NCI-H510A (cell line): ENCODE results near the gene ST7.

Source experiments
- DNase-seq: peaks from one replicate; lab custom pipeline; 2025; lab: John Stamatoyannopoulos, UW

The ST7 gene

GRCh38 chr7:117132321-117133120, 179.2 kb downstream of the ST7 start:
- no peak for DNase-seq

GRCh38 chr7:117133125-117133524, 179.8 kb downstream of the ST7 start:
- no peak for DNase-seq

- DNase-seq = no peak
Observed at GRCh38 chr7:117134411-117134810, 181.1 kb downstream of the ST7 start.

DNA sequence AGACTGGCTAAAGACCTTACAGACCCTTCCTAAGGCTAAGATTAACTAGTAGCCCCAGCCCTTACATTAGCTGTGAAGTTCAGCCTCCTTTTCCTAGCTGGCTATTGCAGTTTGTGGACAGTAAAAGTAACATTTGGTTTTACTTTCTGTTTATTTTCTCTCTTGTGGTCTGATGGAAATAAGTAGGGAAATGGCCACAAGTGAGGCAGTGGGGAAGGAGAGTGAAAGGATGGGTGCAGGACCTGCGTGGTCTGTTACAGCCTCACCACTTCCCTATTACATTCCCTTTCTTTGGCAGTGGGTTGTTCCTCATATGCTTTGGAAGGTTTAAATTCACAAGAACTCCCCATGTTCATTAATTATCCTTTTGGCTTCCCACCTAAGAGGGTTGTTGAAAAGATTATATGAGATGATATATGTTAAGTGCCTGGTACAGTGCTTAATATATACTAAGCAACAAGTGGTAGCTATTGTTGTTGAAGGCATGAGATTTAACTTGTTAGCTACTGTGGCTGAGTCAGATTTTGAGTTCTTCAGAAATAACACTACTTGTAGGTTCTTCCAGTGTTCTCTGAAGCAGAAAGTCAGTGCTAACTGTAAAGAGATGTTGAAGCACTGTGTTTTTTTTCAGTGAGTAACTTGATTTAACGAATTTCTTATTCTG, 181.7 kb downstream of the ST7 start:
- no peak for DNase-seq

DNA sequence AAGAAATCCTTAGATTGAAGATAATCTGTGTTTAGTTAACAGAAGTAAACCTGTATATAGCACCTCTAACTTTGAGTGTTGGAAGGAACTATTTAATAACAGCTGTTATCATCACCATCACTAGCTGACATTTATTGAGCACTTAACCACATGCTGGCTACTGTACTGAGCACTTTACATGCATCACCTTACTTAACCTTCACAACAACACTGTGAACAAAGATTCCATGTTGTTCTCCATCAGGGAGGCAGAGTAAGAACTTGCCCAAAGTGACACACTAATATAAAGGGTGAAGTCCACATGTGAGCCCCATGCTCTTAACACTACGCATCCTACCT, 182.2 kb downstream of the ST7 start:
- no peak for DNase-seq

- DNase-seq = no peak
Observed at GRCh38 chr7:117137868-117138267, 184.6 kb downstream of the ST7 start.

DNA sequence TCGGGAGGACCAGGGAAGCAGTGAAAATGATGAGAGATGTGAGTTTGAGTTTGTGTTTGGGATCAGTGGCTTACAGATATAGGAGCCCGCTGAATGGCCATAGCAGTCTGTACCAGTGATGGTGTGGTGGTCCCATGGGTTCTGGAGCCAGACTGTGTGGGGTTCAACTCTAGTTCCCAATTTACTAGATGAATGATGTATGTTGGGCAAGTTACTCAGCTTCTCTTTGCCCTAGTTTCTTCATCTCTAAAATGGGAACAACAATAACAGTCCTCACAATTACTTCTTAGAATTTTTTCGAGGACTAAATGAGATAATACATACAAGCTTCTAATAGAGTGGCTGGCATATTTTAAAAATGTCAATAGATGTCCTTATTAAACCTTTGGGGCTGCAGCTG, 185.2 kb downstream of the ST7 start:
- DNase-seq = no peak

DNA sequence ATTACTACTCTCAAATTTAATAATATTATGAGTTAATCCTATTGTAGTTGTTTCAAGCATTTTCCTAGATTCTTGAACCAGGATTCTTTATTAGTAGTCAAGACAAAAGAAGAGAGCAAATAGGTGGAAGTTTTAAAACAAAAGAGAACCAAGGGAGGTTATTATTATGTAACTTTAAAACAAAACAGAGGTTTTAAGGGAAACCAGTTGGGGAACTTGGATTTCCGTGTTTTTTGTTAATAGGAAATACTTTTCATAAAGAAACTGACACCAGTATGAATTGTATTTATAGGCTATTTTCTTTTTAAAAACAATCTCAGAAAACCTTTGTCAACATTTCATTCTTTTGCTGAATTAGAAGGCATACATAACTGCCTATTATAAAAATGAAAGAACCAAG, 185.7 kb downstream of the ST7 start:
- DNase-seq = no peak

DNA sequence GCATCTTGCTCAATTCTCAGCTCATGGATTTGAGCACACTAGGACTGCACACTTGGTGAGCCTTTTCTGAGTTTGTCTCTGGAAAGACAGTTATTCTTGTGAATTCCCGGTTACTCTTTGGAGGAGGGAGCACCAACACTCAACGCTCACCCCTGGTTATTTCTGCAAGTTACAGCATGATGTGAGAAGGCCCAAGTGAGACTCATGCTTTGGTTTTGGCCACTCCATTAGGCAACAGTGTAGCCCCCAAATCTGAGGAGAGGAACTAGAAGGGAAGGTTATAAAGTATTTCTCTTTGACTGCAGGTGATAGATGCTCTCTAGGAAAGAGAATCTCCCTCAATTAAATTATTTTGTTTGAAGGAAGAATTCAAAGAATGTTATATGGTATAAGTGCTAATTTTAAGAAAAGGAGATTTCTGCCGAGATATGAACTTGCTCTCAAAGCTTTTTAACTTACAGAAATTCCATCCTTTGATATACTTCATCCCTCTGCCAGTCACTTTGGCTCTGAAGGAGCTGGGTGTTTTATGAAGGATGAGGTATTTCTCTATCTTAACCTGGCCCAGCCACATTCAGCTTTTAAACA, 186.2 kb downstream of the ST7 start:
- DNase-seq = no peak

DNA sequence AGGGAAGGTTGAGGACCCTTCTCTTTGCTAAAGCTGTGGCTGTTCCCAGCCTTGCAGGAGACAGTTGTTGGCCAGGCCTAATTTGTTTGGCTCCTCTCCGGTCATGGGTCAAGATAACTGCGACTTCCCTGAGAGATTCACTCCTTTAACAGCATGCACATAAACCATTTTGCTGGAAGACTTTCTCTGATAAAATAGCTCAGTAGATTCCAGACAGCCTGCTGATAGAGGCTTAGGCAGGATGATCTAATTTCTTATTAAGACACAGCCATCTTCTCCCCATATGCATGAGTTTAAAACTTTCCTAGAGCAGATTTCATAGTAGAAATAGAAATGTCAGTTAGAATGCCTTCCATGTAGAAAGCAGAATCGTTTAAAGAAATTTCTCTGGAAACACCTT, 187.6 kb downstream of the ST7 start:
- no peak for DNase-seq

- no peak for DNase-seq
Observed at GRCh38 chr7:117143066-117143465, 189.8 kb downstream of the ST7 start.

DNA sequence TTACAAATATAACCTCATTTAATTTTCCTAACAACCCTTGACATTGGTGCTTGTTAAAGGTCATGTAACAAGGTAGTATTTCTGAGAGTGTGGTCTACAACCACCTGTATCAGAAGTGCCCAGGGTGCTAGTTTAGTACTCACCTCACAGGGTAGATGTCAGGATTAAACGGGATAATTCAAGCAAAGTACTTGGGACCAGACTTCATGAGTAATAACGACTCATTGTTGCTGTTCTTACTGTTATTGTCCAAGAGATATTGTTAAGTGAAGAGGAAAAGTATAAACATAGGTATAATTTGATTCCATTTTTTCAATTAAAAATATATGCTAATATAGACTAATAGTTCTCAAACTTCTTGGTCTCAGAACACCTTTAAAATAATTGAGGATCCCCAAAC, 190.3 kb downstream of the ST7 start:
- no peak for DNase-seq

DNA sequence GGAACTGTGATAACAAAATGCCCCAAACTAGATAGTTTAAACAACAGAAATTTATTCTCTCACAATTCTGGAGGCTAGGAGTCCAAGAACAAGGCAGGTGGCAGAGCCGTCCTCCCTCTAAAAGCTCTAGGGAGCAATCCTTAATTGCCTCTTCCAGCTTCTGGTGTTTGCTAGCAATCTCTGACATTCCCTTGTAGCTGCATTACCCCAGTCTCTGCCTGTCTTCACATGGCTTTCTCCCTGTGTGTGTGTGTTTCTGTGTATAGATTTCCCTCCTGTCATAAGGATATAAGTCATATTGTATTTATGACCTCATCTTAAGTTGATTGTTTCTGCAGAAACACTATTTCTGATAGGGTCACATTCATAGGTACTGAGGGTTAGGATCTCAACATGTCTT, 192.0 kb downstream of the ST7 start:
- DNase-seq = no peak

GRCh38 chr7:117146059-117146458, 192.8 kb downstream of the ST7 start:
- no peak for DNase-seq

GRCh38 chr7:117146511-117146910, 193.2 kb downstream of the ST7 start:
- no peak for DNase-seq

DNA sequence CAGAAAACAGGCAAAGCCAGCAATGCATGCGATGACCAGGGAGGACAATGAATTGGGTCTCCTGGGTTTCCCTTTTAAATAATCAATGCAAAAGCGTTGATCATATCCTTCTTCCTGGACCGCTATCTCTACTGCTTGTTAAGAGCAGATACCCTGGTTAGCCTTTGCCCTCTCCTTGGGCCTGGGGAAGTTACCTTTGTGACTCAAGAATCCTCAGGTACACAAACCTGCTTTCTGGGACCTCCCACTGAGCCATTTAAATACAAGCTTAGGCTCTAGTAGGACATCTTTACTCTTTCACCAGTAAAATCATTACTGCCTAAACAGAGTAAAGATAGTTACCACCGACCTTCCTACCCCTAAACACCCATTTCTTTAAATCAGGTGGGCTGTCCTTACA, 195.7 kb downstream of the ST7 start:
- DNase-seq = no peak

GRCh38 chr7:117149692-117150091, 196.4 kb downstream of the ST7 start:
- DNase-seq = no peak

DNA sequence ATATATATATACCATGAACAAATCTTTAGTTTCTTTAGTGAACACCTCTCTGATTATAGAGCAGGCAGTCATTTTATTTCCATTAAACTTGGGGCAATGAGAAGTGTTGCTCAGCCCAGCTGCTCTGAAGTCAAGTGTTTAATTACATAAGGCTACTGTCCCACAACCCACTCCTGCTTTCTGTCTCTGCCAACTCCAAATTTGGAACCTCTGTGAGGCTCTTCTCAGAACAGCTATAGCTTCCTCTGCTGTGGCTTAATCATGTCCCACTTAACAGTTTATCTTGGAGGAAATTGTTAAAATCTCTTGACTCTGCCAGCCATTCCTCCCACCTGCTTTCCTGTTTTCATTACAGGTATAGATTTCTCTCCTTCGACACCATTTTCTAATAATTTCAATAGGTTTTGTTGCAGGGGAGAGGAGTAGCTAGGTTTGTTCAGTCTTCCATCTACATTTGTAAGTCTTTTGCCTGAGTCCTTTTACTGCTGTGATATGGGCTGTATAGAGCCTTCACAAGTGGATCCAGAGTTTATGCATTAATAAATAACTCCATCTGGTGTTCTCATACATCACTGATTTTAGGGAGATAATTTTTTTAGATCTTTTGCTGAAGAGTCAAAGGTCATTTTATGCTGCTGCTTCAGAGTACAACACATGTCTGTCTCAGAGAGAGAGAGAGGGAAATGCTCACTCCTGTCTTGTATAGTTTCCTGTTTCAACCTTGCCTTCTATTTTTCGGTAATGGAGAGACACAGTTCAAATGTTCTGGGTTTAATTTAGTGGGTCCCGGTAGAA, 199.1 kb downstream of the ST7 start:
- no peak for DNase-seq

DNA sequence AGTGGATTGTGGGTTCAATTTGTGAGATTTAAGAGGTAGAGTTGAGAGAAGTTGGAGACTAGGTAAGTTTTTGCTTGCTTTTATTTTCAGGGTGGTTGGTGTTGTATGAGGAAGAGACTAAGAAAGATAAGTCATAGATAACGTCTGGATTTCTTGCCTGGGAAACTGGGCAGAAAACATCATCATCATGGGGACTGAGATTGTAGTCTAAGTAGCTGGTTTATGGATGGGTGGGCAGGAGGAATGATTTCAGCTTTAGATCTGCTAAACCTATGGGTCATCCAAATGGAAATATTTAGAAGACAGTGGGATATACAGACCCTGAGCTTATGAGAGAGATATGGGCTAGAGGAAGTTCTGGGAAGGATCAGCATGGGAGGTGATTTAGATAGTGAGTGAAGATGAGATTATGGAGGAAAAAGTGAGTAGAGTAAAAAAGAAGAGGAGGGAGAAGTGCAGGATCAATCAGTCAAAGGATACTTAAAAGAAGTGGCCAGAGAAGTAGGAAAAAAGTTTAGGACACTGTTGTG, 199.8 kb downstream of the ST7 start:
- DNase-seq = no peak

GRCh38 chr7:117154721-117155120, 201.4 kb downstream of the ST7 start:
- DNase-seq = no peak

- DNase-seq = no peak
Observed at GRCh38 chr7:117155694-117156093, 202.4 kb downstream of the ST7 start.
